ENCODE measurements around the gene LANCL3.
"Not testable (repeated sequence)": the region's sequence is repeated elsewhere in the genome, so short reads cannot be mapped to it uniquely, and the experiment has no call there.

DNA sequence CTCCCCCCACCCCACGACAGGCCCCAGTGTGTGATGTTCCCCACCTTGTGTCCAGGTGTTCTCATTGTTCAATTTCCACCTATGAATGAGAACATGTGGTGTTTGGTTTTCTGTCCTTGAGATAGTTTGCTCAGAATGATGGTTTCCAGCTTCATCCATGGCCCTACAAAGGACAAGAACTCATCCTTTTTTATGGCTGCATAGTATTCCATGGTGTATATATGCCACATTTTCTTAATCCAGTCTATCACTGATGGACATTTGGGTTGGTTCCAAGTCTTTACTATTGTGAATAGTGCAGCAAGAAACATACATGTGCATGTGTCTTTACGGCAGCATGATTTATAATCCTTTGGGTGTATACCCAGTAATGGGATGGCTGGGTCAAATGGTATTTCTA is 79.4 kb downstream of the LANCL3 start:
- TF ChIP-seq, protein P1, sequence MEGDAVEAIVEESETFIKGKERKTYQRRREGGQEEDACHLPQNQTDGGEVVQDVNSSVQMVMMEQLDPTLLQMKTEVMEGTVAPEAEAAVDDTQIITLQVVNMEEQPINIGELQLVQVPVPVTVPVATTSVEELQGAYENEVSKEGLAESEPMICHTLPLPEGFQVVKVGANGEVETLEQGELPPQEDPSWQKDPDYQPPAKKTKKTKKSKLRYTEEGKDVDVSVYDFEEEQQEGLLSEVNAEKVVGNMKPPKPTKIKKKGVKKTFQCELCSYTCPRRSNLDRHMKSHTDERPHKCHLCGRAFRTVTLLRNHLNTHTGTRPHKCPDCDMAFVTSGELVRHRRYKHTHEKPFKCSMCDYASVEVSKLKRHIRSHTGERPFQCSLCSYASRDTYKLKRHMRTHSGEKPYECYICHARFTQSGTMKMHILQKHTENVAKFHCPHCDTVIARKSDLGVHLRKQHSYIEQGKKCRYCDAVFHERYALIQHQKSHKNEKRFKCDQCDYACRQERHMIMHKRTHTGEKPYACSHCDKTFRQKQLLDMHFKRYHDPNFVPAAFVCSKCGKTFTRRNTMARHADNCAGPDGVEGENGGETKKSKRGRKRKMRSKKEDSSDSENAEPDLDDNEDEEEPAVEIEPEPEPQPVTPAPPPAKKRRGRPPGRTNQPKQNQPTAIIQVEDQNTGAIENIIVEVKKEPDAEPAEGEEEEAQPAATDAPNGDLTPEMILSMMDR (IDR thresholded peaks at IDR 0.05; ENCODE audit: low read depth, low read length), result not testable (repeated sequence)
- TF ChIP-seq POLR2A (IDR thresholded peaks at IDR 0.05; ENCODE audit: extremely low read depth, insufficient read length), result not testable (repeated sequence)
- TF ChIP-seq, protein P2, sequence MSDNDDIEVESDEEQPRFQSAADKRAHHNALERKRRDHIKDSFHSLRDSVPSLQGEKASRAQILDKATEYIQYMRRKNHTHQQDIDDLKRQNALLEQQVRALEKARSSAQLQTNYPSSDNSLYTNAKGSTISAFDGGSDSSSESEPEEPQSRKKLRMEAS (IDR thresholded peaks at IDR 0.05; ENCODE audit: low read depth, low read length), result not testable (repeated sequence)
